PFSK-1 (cell line): Measurements from ENCODE around the gene GBA3.

Source experiments
- FOXP2 ChIP-seq: optimal IDR thresholded peaks from 2 replicates; pipeline ENCODE3; 2011; ENCODE audit warnings: borderline replicate concordance, control low read depth, inconsistent platforms; ENCODE audit not compliant: insufficient read depth; ENCODE audit errors: extremely low read length, extremely low read depth
- POLR2AphosphoS5 ChIP-seq: IDR thresholded peaks from 2 replicates; pipeline ENCODE4 v1.6.1; 2012; ENCODE audit warnings: low read depth, mild to moderate bottlenecking, control low read depth, low read length, moderate library complexity
- REST ChIP-seq, 2 experiments: IDR thresholded peaks; 2 replicates each; pipeline versions ENCODE4 v1.6.1 to v1.8.0; 2011 to 2012; ENCODE audit warnings: low read depth in 2 of 2, low read length in 2 of 2, control low read depth in 1 of 2, inconsistent platforms in 1 of 2, mild to moderate bottlenecking in 1 of 2, moderate library complexity in 1 of 2; ENCODE audit not compliant: insufficient read depth in 1 of 2
- SIN3A ChIP-seq: IDR thresholded peaks from 2 replicates; pipeline ENCODE4 v1.6.1; 2012; ENCODE audit warnings: mild to moderate bottlenecking, low read length, moderate library complexity, borderline replicate concordance; ENCODE audit not compliant: insufficient read depth
- TAF1 ChIP-seq: IDR thresholded peaks from 2 replicates; pipeline ENCODE4 v1.6.1; 2012; ENCODE audit warnings: low read length, control low read depth, borderline replicate concordance; ENCODE audit not compliant: insufficient read depth

GBA3 gene

DNA sequence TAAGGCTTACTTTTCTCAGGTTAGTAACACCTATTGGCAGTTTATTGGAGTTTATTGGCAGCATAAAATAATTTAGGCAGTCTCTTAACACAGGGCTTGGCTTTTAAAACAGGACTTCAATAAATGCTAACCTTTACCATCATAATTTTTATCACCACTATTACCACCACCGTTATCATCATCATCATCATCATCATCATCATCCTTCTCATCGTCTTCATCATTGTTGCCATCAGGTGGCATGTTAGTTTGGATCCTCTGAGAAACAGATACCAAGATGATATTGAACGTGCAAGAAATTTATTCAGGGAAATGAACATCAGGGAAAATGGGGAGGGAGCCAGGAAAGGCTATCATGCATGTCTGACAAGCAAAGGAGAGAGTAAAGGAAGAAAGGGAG is 16.2 kb downstream of the GBA3 start:
- TF ChIP-seq SIN3A, result no peak
- TF ChIP-seq POLR2AphosphoS5, result no peak
- TF ChIP-seq FOXP2, result no peak
- no peak for TF ChIP-seq REST (IDR thresholded peaks at IDR 0.05; ENCODE audit: insufficient read depth in 1 of 2, low read depth in 2 of 2, low read length in 2 of 2)
- TF ChIP-seq TAF1, result no peak

DNA sequence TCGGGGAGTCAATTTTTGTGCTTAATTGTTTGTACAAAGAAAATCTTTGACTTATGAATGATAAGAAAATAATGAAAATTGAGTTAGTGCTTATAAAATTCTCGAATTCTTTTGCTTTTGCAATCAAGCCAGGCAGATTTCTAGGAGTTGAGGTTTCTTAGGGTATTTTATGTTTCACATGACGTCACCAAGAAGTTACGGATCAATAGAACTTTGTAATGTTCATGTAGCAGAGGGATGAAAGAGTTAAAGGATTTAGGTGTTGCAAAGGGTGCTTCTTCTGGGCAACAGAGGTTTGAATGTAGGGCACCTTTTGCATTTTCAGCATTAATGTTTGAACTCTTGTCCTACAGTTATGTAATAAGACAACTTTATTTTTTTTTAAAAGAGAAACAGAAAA is 19.4 kb downstream of the GBA3 start:
- no peak for TF ChIP-seq TAF1
- TF ChIP-seq REST (IDR thresholded peaks at IDR 0.05; ENCODE audit: insufficient read depth in 1 of 2, low read depth in 2 of 2, low read length in 2 of 2), result no peak
- TF ChIP-seq FOXP2, result no peak
- TF ChIP-seq POLR2AphosphoS5, result no peak
- TF ChIP-seq SIN3A, result no peak

GRCh38 chr4:22712529-22712928 is 19.8 kb downstream of the GBA3 start:
- TF ChIP-seq SIN3A (no peak), FOXP2 (no peak), POLR2AphosphoS5 (no peak), TAF1 (no peak), REST (IDR thresholded peaks at IDR 0.05; ENCODE audit: insufficient read depth in 1 of 2, low read depth in 2 of 2, low read length in 2 of 2) (no peak)

DNA sequence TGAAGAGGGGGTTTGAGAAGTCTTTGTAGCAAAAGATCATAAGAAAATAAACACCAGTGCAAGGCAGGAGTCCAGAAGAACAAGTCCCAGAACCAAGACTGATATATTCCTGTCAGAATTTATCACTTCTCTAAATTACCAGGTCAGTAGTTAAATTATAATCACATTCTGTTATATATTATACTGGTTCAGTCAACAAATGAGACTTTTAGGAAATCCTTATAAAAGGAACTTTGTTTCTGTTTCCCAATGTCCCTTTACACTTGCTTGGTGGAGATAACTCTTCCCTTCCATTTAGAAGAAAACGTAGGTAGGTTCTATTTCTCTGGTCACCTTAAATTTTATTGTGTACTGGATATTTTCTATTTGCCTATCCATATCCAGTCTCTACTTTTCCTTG is 21.1 kb downstream of the GBA3 start:
- TF ChIP-seq SIN3A (no peak), POLR2AphosphoS5 (no peak), REST (IDR thresholded peaks at IDR 0.05; ENCODE audit: insufficient read depth in 1 of 2, low read depth in 2 of 2, low read length in 2 of 2) (no peak), TAF1 (no peak), FOXP2 (no peak)

DNA sequence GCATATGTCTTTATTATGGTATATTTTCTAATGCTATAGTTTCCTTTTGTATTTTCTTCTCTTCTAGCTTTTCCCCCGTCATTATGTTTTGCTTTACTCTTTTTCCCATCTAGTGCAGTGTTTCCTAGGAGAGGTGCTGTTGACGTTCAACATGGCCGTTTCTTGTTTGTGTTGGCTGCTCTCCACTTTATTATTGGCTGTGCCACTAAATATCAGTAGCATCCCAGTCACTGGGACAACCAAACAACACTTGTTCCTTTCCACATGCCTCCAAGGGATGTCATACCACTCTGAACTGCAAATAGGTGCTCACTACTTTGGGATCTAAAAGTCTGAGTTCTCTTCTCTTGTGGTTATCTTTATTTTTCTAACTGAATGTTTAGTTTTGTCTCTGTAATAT is 26.5 kb downstream of the GBA3 start:
- TF ChIP-seq FOXP2, result no peak
- no peak for TF ChIP-seq SIN3A
- no peak for TF ChIP-seq REST (IDR thresholded peaks at IDR 0.05; ENCODE audit: insufficient read depth in 1 of 2, low read depth in 2 of 2, low read length in 2 of 2)
- no peak for TF ChIP-seq TAF1
- no peak for TF ChIP-seq POLR2AphosphoS5
